ENCODE measurements around the gene KCNK1.

DNA sequence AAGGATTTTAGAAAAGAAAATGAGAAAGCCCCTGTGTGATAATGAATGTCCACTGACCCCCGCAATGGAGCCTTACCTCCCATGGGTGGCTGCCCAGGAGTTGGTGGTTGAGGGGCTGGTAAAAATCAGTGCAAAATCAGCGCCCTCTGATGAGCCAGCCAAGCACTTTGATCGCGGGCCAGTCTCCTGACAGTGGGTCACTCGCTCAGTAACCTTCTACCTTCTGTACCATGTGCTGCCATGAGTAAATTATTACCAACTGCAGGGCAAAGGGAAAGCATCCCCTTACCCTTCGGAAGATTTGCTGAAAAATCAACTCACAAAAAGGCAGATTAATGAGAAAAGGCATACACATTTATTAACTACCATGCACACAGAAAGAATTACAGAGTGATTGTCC is 58.8 kb downstream of the KCNK1 start:
- TF ChIP-seq, protein P1, sequence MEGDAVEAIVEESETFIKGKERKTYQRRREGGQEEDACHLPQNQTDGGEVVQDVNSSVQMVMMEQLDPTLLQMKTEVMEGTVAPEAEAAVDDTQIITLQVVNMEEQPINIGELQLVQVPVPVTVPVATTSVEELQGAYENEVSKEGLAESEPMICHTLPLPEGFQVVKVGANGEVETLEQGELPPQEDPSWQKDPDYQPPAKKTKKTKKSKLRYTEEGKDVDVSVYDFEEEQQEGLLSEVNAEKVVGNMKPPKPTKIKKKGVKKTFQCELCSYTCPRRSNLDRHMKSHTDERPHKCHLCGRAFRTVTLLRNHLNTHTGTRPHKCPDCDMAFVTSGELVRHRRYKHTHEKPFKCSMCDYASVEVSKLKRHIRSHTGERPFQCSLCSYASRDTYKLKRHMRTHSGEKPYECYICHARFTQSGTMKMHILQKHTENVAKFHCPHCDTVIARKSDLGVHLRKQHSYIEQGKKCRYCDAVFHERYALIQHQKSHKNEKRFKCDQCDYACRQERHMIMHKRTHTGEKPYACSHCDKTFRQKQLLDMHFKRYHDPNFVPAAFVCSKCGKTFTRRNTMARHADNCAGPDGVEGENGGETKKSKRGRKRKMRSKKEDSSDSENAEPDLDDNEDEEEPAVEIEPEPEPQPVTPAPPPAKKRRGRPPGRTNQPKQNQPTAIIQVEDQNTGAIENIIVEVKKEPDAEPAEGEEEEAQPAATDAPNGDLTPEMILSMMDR (IDR thresholded peaks at IDR 0.05; ENCODE audit: insufficient read depth, low read depth, low read length): no peak
- no peak for TF ChIP-seq EZH2 (IDR thresholded peaks at IDR 0.05; ENCODE audit: insufficient read depth, low read length)
